ENCODE measurements around the gene BPIFB3.

- TF ChIP-seq CTCF (IDR thresholded peaks at IDR 0.05; ENCODE audit: low read depth, low read length, poor library complexity, severe bottlenecking) = no peak
- TF ChIP-seq EZH2phosphoT487 (IDR thresholded peaks at IDR 0.05; ENCODE audit: borderline replicate concordance, low read length) = no peak
Observed at GRCh38 chr20:33092361-33092760, 38.7 kb downstream of the BPIFB3 start.
